Astrocyte (in vitro differentiated cells and primary cell): ENCODE measurements around the gene XXYLT1.

ENCODE experiments used
- CTCF ChIP-seq: IDR thresholded peaks from 2 replicates; pipeline ENCODE4 v1.5.1; 2011; ENCODE audit warnings: low read depth, mild to moderate bottlenecking, inconsistent platforms, low read length, moderate library complexity; ENCODE audit not compliant: insufficient read depth
- EZH2 ChIP-seq: IDR thresholded peaks from 2 replicates; pipeline ENCODE4 v1.6.1; 2012; ENCODE audit warnings: mild to moderate bottlenecking, low read length, inconsistent platforms; ENCODE audit not compliant: insufficient read depth

- TF ChIP-seq CTCF (no peak), EZH2 (no peak)
Observed at GRCh38 chr3:195119461-195120266, 151.3 kb downstream of the XXYLT1 start.
